Fibroblast of lung (primary cell): ENCODE data around the gene LRP5. TPM values are rescaled to one million over a fixed set of nuclear protein-coding genes. Genes with fewer than 3 reads are reported as not detected.

Source experiments
- DNase-seq, 2 donors: peaks; one replicate each; pipeline versions ENCODE4 v3.0.0 to v3.0.0-alpha.2; 2010; ENCODE audit warnings: low read depth in 2 of 2
- H2AFZ ChIP-seq: 2 replicates; pipeline ENCODE4 v1.5.1; 2012; ENCODE audit warnings: low read length, control low read depth, inconsistent platforms
- H3K27ac ChIP-seq: 2 replicates; pipeline ENCODE4 v1.5.1; 2011; ENCODE audit warnings: low read length, control low read depth; ENCODE audit not compliant: insufficient read depth
- H3K27me3 ChIP-seq: 2 replicates; pipeline ENCODE4 v1.5.1; 2011; ENCODE audit warnings: mild to moderate bottlenecking, low read length; ENCODE audit not compliant: control insufficient read depth, insufficient read depth
- H3K36me3 ChIP-seq: 2 replicates; pipeline ENCODE4 v1.5.1; 2011; ENCODE audit warnings: low read length; ENCODE audit not compliant: control insufficient read depth, insufficient read depth
- H3K4me1 ChIP-seq: 2 replicates; pipeline ENCODE4 v1.5.1; 2011; ENCODE audit warnings: low read length; ENCODE audit not compliant: control insufficient read depth, insufficient read depth; ENCODE audit errors: extremely low read depth
- H3K4me2 ChIP-seq: 2 replicates; pipeline ENCODE4 v1.5.1; 2011; ENCODE audit warnings: low read length, control low read depth; ENCODE audit not compliant: insufficient read depth; ENCODE audit errors: extremely low read depth
- H3K4me3 ChIP-seq, 4 experiments: fragments of 200-600 bp in 1 of 4; sonication (generic) in 1 of 4; replicated peaks in 1 of 4; 2 replicates each; pipeline ENCODE4 v1.5.1; 2011 to 2016; ENCODE audit warnings: low read length in 4 of 4, low read depth in 3 of 4, mild to moderate bottlenecking in 3 of 4, control low read depth in 2 of 4, inconsistent platforms in 1 of 4, mixed read lengths in 1 of 4; ENCODE audit not compliant: insufficient read depth in 1 of 4; ENCODE audit errors: control extremely low read depth in 1 of 4
- H3K79me2 ChIP-seq: 2 replicates; pipeline ENCODE4 v1.5.1; 2012; ENCODE audit warnings: mild to moderate bottlenecking, low read length, inconsistent platforms; ENCODE audit not compliant: control insufficient read depth, insufficient read depth
- H3K9ac ChIP-seq: 2 replicates; pipeline ENCODE4 v1.5.1; 2011; ENCODE audit warnings: mild to moderate bottlenecking, low read length, control low read depth; ENCODE audit not compliant: insufficient read depth
- H3K9me3 ChIP-seq: 2 replicates; pipeline ENCODE4 v1.5.1; 2012; ENCODE audit warnings: low read depth, low read length; ENCODE audit not compliant: control insufficient read depth, insufficient read depth
- H4K20me1 ChIP-seq: 2 replicates; pipeline ENCODE4 v1.5.1; 2011; ENCODE audit warnings: low read length; ENCODE audit not compliant: control insufficient read depth, insufficient read depth; ENCODE audit errors: extremely low read depth
- CTCF ChIP-seq, 2 donors: IDR thresholded peaks in 1 of 2; conservative IDR thresholded peaks in 1 of 2; 1 replicate in 1 of 2; 2 replicates in 1 of 2; pipeline ENCODE4 v1.5.1; 2011 to 2012; ENCODE audit warnings: low read length in 2 of 2, control low read depth in 1 of 2, inconsistent platforms in 1 of 2, low read depth in 1 of 2, mild to moderate bottlenecking in 1 of 2
- EZH2 ChIP-seq: IDR thresholded peaks from 2 replicates; pipeline ENCODE4 v1.5.1; 2012; ENCODE audit warnings: low read length, control low read depth, mild to moderate bottlenecking; ENCODE audit errors: missing control alignments
- polyA plus RNA-seq, 2 donors: library from polyadenylated mRNA; depleted of rRNA in 1 of 2; stranded (reverse) in 1 of 2; unstranded in 1 of 2; fragments of >200 nt; gene quantifications; 2 replicates each; pipeline ENCODE4 v1.2.1, GENCODE V29; 2011 to 2012; ENCODE audit warnings: missing spikeins in 1 of 2
- total RNA-seq: library from RNA; depleted of rRNA; stranded (reverse); fragments of >200 nt; gene quantifications from 2 replicates; pipeline ENCODE4 v1.2.1, GENCODE V29; 2014

LRP5 gene
- total and polyA plus RNA-seq, 2 donors (not counting 1 experiment from before 2014, with no cell fraction given), result 3.8 to 22.0 TPM

DNA sequence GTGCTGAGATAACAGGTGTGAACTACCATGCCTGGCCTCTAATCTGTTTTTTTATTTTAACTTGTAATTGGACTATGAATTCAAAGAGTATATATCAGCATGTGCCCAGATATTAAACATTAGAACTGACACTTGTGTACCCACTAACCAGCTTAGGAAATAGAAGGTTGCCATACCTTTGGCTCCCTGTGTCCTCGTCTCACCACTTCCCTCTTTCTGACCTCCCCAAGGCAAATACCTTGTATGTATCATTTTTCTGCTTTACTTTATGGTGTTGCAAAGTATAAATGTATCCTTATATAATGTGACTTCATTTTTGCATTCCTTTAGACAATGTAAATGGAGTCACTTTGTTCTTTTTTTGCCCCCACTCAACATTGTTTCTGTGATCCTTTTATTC lies 157.3 kb downstream of the LRP5 start:
- no peak for TF ChIP-seq CTCF (conservative IDR thresholded peaks at IDR 0.05 in 1 of 2, IDR thresholded peaks at IDR 0.05 in 1 of 2; ENCODE audit: low read depth in 1 of 2, low read length in 2 of 2)
- TF ChIP-seq EZH2, result no peak
- Histone ChIP-seq H2AFZ (no peak overlapping the region), H3K9me3 (no peaks in the 10 kb centered on the region), H3K4me3 (no peak overlapping the region), H3K36me3 (peaks cover 6% of the 10 kb centered on the region), H4K20me1 (peaks cover 8% of the 10 kb centered on the region), H3K4me2 (no peak overlapping the region), H3K4me1 (peaks cover 9% of the 10 kb centered on the region), H3K27ac (no peak overlapping the region), H3K27me3 (no peaks in the 10 kb centered on the region), H3K79me2 (peaks cover 96% of the 10 kb centered on the region), H3K9ac (no peak overlapping the region)
- no peak for DNase-seq

- Histone ChIP-seq H3K9ac (no peak overlapping the region), H3K79me2 (peaks cover 90% of the 10 kb centered on the region), H2AFZ (no peak overlapping the region), H3K36me3 (peaks cover 6% of the 10 kb centered on the region), H3K4me3 (no peak overlapping the region), H3K27me3 (no peaks in the 10 kb centered on the region), H4K20me1 (peaks cover 8% of the 10 kb centered on the region), H3K4me2 (no peak overlapping the region), H3K4me1 (peaks cover 9% of the 10 kb centered on the region), H3K27ac (no peak overlapping the region), H3K9me3 (no peaks in the 10 kb centered on the region)
- TF ChIP-seq CTCF (conservative IDR thresholded peaks at IDR 0.05 in 1 of 2, IDR thresholded peaks at IDR 0.05 in 1 of 2; ENCODE audit: low read depth in 1 of 2, low read length in 2 of 2) (no peak), EZH2 (no peak)
- no peak for DNase-seq
These were observed 158.0 kb downstream of the LRP5 start for GRCh38 chr11:68470304-68470811.

- no peak overlapping the region for H3K9ac ChIP-seq
- peak overlapping the region; percentile 14 for H3K27ac ChIP-seq
- no peak overlapping the region for H3K4me3 ChIP-seq
These were observed 159.3 kb downstream of the LRP5 start for GRCh38 chr11:68471360-68472340.

More at GRCh38 chr11:68471360-68472340, 159.3 kb downstream of the LRP5 start:
- Histone ChIP-seq H2AFZ (no peak overlapping the region), H3K79me2 (peaks cover 81% of the 10 kb centered on the region), H3K27me3 (no peaks in the 10 kb centered on the region), H3K9me3 (no peaks in the 10 kb centered on the region), H4K20me1 (peaks cover 8% of the 10 kb centered on the region), H3K4me2 (no peak overlapping the region), H3K36me3 (peaks cover 6% of the 10 kb centered on the region), H3K4me1 (peaks cover 9% of the 10 kb centered on the region)
- no peak for TF ChIP-seq EZH2
- no peak for TF ChIP-seq CTCF (conservative IDR thresholded peaks at IDR 0.05 in 1 of 2, IDR thresholded peaks at IDR 0.05 in 1 of 2; ENCODE audit: low read depth in 1 of 2, low read length in 2 of 2)
- DNase-seq, result peak in 1 of 2 donors; percentile 97
